ENCODE results near the gene SLC39A7. TPM values are rescaled to one million over a fixed set of nuclear protein-coding genes. Genes with fewer than 3 reads are reported as not detected.

SLC39A7 gene
- total RNA-seq, 4 donors from 2014 or later: 21.9 to 45.4 (median 26.2) TPM

- in situ Hi-C loops (cut with MboI; ENCODE audit: low sequenced_read_pairs in 4 of 4): no loop called here
- Histone ChIP-seq H3K36me3 (no peaks in the 10 kb centered on the region), H3K27ac (no peak overlapping the region), H3K27me3 (no peaks in the 10 kb centered on the region), H3K9me3 (no peaks in the 10 kb centered on the region), H3K4me3 (no peak overlapping the region), H3K4me1 (peaks cover 0 to 6% of the 10 kb centered on the region in 2 donors)
- DNase-seq (no peak), ATAC-seq (no peak)
- intact Hi-C loops (cut with DNase I; ENCODE audit: low total_unique reads): no loop called here
- TF ChIP-seq CTCF (IDR thresholded peaks at IDR 0.05 in 4 of 5, conservative IDR thresholded peaks at IDR 0.05 in 1 of 5): no peak
- no peak for TF ChIP-seq POLR2A (IDR thresholded peaks at IDR 0.05)
Observed at GRCh38 chr6:33156964-33157363, 43.7 kb upstream of the SLC39A7 start.

- no peak overlapping the region for H3K27ac ChIP-seq
- ATAC-seq (no peak), DNase-seq (no peak)
- no peaks in the 10 kb centered on the region for H3K27me3 ChIP-seq
- peaks cover 0 to 6% of the 10 kb centered on the region in 2 donors for H3K4me1 ChIP-seq
- no peaks in the 10 kb centered on the region for H3K36me3 ChIP-seq
- H3K4me3 ChIP-seq: no peak overlapping the region
- intact Hi-C loops (cut with DNase I; ENCODE audit: low total_unique reads): loop anchor here (2.0 to 10.0 kb wide), 2 partner anchors 41 to 145 kb away; no protein-coding TSS in a partner anchor
- in situ Hi-C loops (cut with MboI; ENCODE audit: low sequenced_read_pairs in 4 of 4): loop anchor here in 3 of 4 donors (5.0 to 10.0 kb wide), 2 partner anchors 85 to 87 kb away; no protein-coding TSS in a partner anchor
- TF ChIP-seq POLR2A (IDR thresholded peaks at IDR 0.05) (no peak), CTCF (IDR thresholded peaks at IDR 0.05 in 4 of 5, conservative IDR thresholded peaks at IDR 0.05 in 1 of 5) (no peak)
- no peaks in the 10 kb centered on the region for H3K9me3 ChIP-seq
Observed at GRCh38 chr6:33160096-33160495, 40.6 kb upstream of the SLC39A7 start.

GRCh38 chr6:33160728-33161344, 39.8 kb upstream of the SLC39A7 start:
- peak overlapping the region in 2 of 4 donors; percentile 15 to 41 for H3K27ac ChIP-seq
- ATAC-seq: peak in 1 of 2 donors; percentile 10
- DNase-seq: no peak
- peaks cover 0 to 6% of the 10 kb centered on the region in 2 donors for H3K4me1 ChIP-seq
- no peaks in the 10 kb centered on the region for H3K9me3 ChIP-seq
- TF ChIP-seq POLR2A (IDR thresholded peaks at IDR 0.05) (no peak), CTCF (IDR thresholded peaks at IDR 0.05 in 4 of 5, conservative IDR thresholded peaks at IDR 0.05 in 1 of 5) (no peak)
- no peaks in the 10 kb centered on the region for H3K27me3 ChIP-seq
- in situ Hi-C loops (cut with MboI; ENCODE audit: low sequenced_read_pairs in 4 of 4): loop anchor here in 3 of 4 donors (5.0 to 10.0 kb wide), 2 partner anchors 84 to 86 kb away; no protein-coding TSS in a partner anchor
- peak overlapping the region in 2 of 4 donors; percentile 65 to 77 for H3K4me3 ChIP-seq
- no peaks in the 10 kb centered on the region for H3K36me3 ChIP-seq
- intact Hi-C loops (cut with DNase I; ENCODE audit: low total_unique reads): loop anchor here (1.0 to 10.0 kb wide), 4 partner anchors 36 to 146 kb away; no protein-coding TSS in a partner anchor

- H3K4me3 ChIP-seq: peak overlapping the region; percentile 52 to 77 (median 62)
- in situ Hi-C loops (cut with MboI; ENCODE audit: low sequenced_read_pairs in 4 of 4) (loop anchor here in 3 of 4 donors (5.0 to 10.0 kb wide), 2 partner anchors 83 to 86 kb away; no protein-coding TSS in a partner anchor), intact Hi-C loops (cut with DNase I; ENCODE audit: low total_unique reads) (loop anchor here (1.0 to 10.0 kb wide), 4 partner anchors 36 to 147 kb away; no protein-coding TSS in a partner anchor)
Observed at GRCh38 chr6:33161354-33162331, 39.0 kb upstream of the SLC39A7 start.

More at GRCh38 chr6:33161354-33162331, 39.0 kb upstream of the SLC39A7 start:
- Histone ChIP-seq H3K4me1 (peaks cover 0 to 6% of the 10 kb centered on the region in 2 donors), H3K36me3 (no peaks in the 10 kb centered on the region), H3K27ac (peak overlapping the region in 2 of 4 donors; percentile 15 to 41), H3K9me3 (no peaks in the 10 kb centered on the region), H3K27me3 (no peaks in the 10 kb centered on the region)
- peak; percentile 88 to 94 for ATAC-seq
- peak; percentile 34 to 70 for DNase-seq
- peak; percentile 76 to 97 (median 94) for TF ChIP-seq CTCF (IDR thresholded peaks at IDR 0.05 in 4 of 5, conservative IDR thresholded peaks at IDR 0.05 in 1 of 5)
- no peak for TF ChIP-seq POLR2A (IDR thresholded peaks at IDR 0.05)

Measured in gastrocnemius medialis (tissue), 4 donors.